HCT116 (cell line): Measurements from ENCODE around the gene GTF2IRD1. TPM values are rescaled to one million over a fixed set of nuclear protein-coding genes. Genes with fewer than 3 reads are reported as not detected.

Experiments
- ATAC-seq: fragments of 200-7000 bp; cut with Tn5 transposase; 2 replicates; pipeline ENCODE4 v1.9.1; 2020; ENCODE audit warnings: mild to moderate bottlenecking, moderate library complexity
- BruUV-seq: library from RNA; stranded (reverse); fragments of 400-500 nt; replicated peaks from 2 replicates; lab custom pipeline; 2021; lab: Mats Ljungman, UMichigan
- CTCF ChIA-PET: fragments of 300-600 bp; sonication (Branson Sonifier 250); formaldehyde crosslinking; loops from one replicate; lab custom pipeline; 2021; ENCODE audit warnings: antibody characterized with exemption; lab: Charles Lee
- POLR2A ChIA-PET: fragments of 300-600, 350-600 bp; sonication (Branson Sonifier 250); formaldehyde crosslinking; loops from one replicate; lab custom pipeline; 2021; ENCODE audit warnings: antibody characterized with exemption; lab: Charles Lee
- RAD21 ChIA-PET, 2 experiments: fragments of 300-600 bp; sonication (Branson Sonifier 250); formaldehyde crosslinking; loops; one replicate each; lab custom pipeline; 2023; ENCODE audit warnings: low total read pairs in 2 of 2; ENCODE audit not compliant: uncharacterized antibody in 2 of 2, unreplicated experiment in 2 of 2, low non-redundant PET in 1 of 2; lab: Charles Lee
- DNase-seq: peaks from one replicate; pipeline ENCODE4 v3.0.0-alpha.2; 2010; ENCODE audit warnings: low read depth, low spot score
- H2AFZ ChIP-seq: fragments of 200-600 bp; shearing (Covaris generic), sonication (generic); 2 replicates; pipeline ENCODE4 v1.6.1; 2017; ENCODE audit warnings: low read depth, mixed run types, mixed read lengths, antibody characterized with exemption, low read length; ENCODE audit not compliant: poor library complexity, severe bottlenecking
- H3K27ac ChIP-seq: 2 replicates; pipeline ENCODE4 v1.5.1; 2012; ENCODE audit warnings: low read depth, low read length
- H3K27me3 ChIP-seq: fragments of 200-600 bp; sonication (generic); 2 replicates; pipeline ENCODE4 v1.6.1; 2016; ENCODE audit warnings: mixed run types, low read length, mixed read lengths; ENCODE audit not compliant: insufficient read depth
- H3K36me3 ChIP-seq, 2 experiments: fragments of 200-500 bp in 1 of 2; fragments of 200-600 bp in 1 of 2; sonication (Bioruptor generic) in 1 of 2; sonication (generic) in 1 of 2; 2 replicates each; pipeline versions ENCODE4 v1.5.1 to v1.6.1; 2014 to 2016; ENCODE audit warnings: low read length in 2 of 2, inconsistent platforms in 1 of 2, mixed read lengths in 1 of 2, mixed run types in 1 of 2; ENCODE audit not compliant: insufficient read depth in 2 of 2, control insufficient read depth in 1 of 2
- H3K4me1 ChIP-seq, 2 experiments: fragments of 200-600 bp in 1 of 2; sonication (generic) in 1 of 2; 2 replicates each; pipeline versions ENCODE4 v1.5.1 to v1.6.1; 2012 to 2017; ENCODE audit warnings: low read length in 2 of 2, inconsistent platforms in 1 of 2, mild to moderate bottlenecking in 1 of 2, mixed read lengths in 1 of 2, mixed run types in 1 of 2, moderate library complexity in 1 of 2; ENCODE audit not compliant: insufficient read depth in 2 of 2, control insufficient read depth in 1 of 2
- H3K4me2 ChIP-seq: fragments of 200-600 bp; sonication (generic); 2 replicates; pipeline ENCODE4 v1.6.1; 2017; ENCODE audit warnings: mixed run types, low read length, mixed read lengths
- H3K4me3 ChIP-seq, 2 experiments: fragments of 200-600 bp in 1 of 2; sonication (generic) in 1 of 2; replicated peaks in 1 of 2; 2 replicates each; pipeline ENCODE4 v1.5.1; 2011 to 2016; ENCODE audit warnings: low read length in 2 of 2, control low read depth in 1 of 2, low read depth in 1 of 2, mild to moderate bottlenecking in 1 of 2, mixed read lengths in 1 of 2, mixed run types in 1 of 2
- H3K79me2 ChIP-seq: fragments of 200-600 bp; sonication (generic); 2 replicates; pipeline ENCODE4 v1.6.1; 2017; ENCODE audit warnings: mild to moderate bottlenecking, mixed run types, low read length, moderate library complexity, mixed read lengths; ENCODE audit not compliant: insufficient read depth
- H3K9ac ChIP-seq: fragments of 200-600 bp; sonication (generic); 2 replicates; pipeline ENCODE4 v1.6.1; 2016; ENCODE audit warnings: low read length, mixed read lengths
- H3K9me2 ChIP-seq: fragments of 200-600 bp; sonication (generic), shearing (Covaris generic); 2 replicates; pipeline ENCODE4 v1.6.1; 2017; ENCODE audit warnings: mixed run types, mild to moderate bottlenecking, moderate library complexity; ENCODE audit not compliant: insufficient read depth
- H3K9me3 ChIP-seq, 2 experiments: fragments of 200-500 bp in 1 of 2; fragments of 200-600 bp in 1 of 2; sonication (Bioruptor generic) in 1 of 2; sonication (generic) in 1 of 2; 2 replicates each; pipeline ENCODE4 v1.6.1; 2014 to 2017; ENCODE audit warnings: low read length in 2 of 2, mixed read lengths in 2 of 2, inconsistent platforms in 1 of 2, low read depth in 1 of 2, mild to moderate bottlenecking in 1 of 2, mixed run types in 1 of 2, moderate library complexity in 1 of 2; ENCODE audit not compliant: control insufficient read depth in 1 of 2, insufficient read depth in 1 of 2
- H4K20me1 ChIP-seq: fragments of 200-600 bp; sonication (generic), shearing (Covaris generic); 2 replicates; pipeline ENCODE4 v1.6.1; 2017; ENCODE audit warnings: mixed run types, mild to moderate bottlenecking, moderate library complexity; ENCODE audit not compliant: insufficient read depth
- ATF3 ChIP-seq: IDR thresholded peaks from 2 replicates; pipeline ENCODE4 v1.6.1; 2012
- EZH2 ChIP-seq: fragments of 200-600 bp; sonication (generic); IDR thresholded peaks from 2 replicates; pipeline ENCODE4 v1.6.1; 2017; ENCODE audit warnings: antibody characterized with exemption, mixed run types
- FOSL1 ChIP-seq: IDR thresholded peaks from 2 replicates; pipeline ENCODE4 v1.6.1; 2012; ENCODE audit warnings: low read depth
- MAX ChIP-seq: IDR thresholded peaks from 2 replicates; pipeline ENCODE4 v1.6.1; 2012
- POLR2A ChIP-seq: IDR thresholded peaks from 2 replicates; pipeline ENCODE4 v1.7.0; 2011; ENCODE audit warnings: borderline replicate concordance; ENCODE audit not compliant: insufficient read depth, insufficient read length; ENCODE audit errors: extremely low read depth
- SRF ChIP-seq: IDR thresholded peaks from 2 replicates; pipeline ENCODE4 v1.6.1; 2012; ENCODE audit warnings: low read depth
- ZBTB33 ChIP-seq: IDR thresholded peaks from 2 replicates; pipeline ENCODE4 v1.6.1; 2011; ENCODE audit warnings: mild to moderate bottlenecking, low read length, moderate library complexity; ENCODE audit not compliant: insufficient replicate concordance; ENCODE audit errors: extremely low read depth
- ZNF274 ChIP-seq: fragments of 200-500 bp; sonication (Bioruptor generic); IDR thresholded peaks from 2 replicates; pipeline ENCODE4 v1.6.1; 2014; ENCODE audit warnings: mild to moderate bottlenecking, low read depth, low read length, inconsistent platforms
- intact Hi-C: fragments of 100-400 bp; cut with micrococcal nuclease; formaldehyde crosslinking; loops from 2 replicates; pipeline ENCODE4 v1.10.0; 2022
- total RNA-seq: library from RNA; stranded (reverse); gene quantifications from one replicate; pipeline ENCODE4 v1.2.1, GENCODE V29; 2021; ENCODE audit not compliant: unreplicated experiment

The GTF2IRD1 gene
- total RNA-seq, 1 experiment from 2014 or later = 34.5 TPM

GRCh38 chr7:74455291-74455804, 1.6 kb downstream of the GTF2IRD1 start:
- H3K4me2 ChIP-seq = peak overlapping the region; percentile 94
- 0 out of 2 replicates have a peak overlapping the region, but pooled peaks have one; percentile 80 for H3K9ac ChIP-seq
- peaks cover 23 to 36% of the 10 kb centered on the region in 2 experiments for H3K4me1 ChIP-seq
- no peak for DNase-seq
- H3K9me2 ChIP-seq = no peaks in the 10 kb centered on the region
- H3K27me3 ChIP-seq = no peaks in the 10 kb centered on the region
- H2AFZ ChIP-seq = no peak overlapping the region
- RAD21 ChIA-PET = no interaction called here
- BruUV-seq = no TSS peak
- no peaks in the 10 kb centered on the region for H3K9me3 ChIP-seq
- no peak for ATAC-seq
- intact Hi-C loops = loop anchor here (10.0 kb wide), 1 partner anchor 89 kb away; no protein-coding TSS in a partner anchor
- H3K36me3 ChIP-seq = no peaks in the 10 kb centered on the region
- H3K79me2 ChIP-seq = peaks cover 55% of the 10 kb centered on the region
- CTCF ChIA-PET = no interaction called here
- peak overlapping the region in 1 of 2 experiments; percentile 66; a peak in 1 of 4 replicates for H3K4me3 ChIP-seq
- POLR2A ChIA-PET = no interaction called here
- H3K27ac ChIP-seq = peak overlapping the region; percentile 60; the same call in 1 of the 2 replicates
- no peak for TF ChIP-seq ZBTB33
- TF ChIP-seq ZNF274 = no peak
- TF ChIP-seq MAX = no peak
- TF ChIP-seq SRF = no peak
- no peak for TF ChIP-seq ATF3
- TF ChIP-seq EZH2 = no peak
- no peak for TF ChIP-seq POLR2A
- TF ChIP-seq FOSL1 = no peak
- no peaks in the 10 kb centered on the region for H4K20me1 ChIP-seq
